GM19328 (cell line): ENCODE measurements around the gene MCF2L2.
"Not testable (repeated sequence)": the region's sequence is repeated elsewhere in the genome, so short reads cannot be mapped to it uniquely, and the experiment has no call there.

Experiments used
- ATAC-seq: cut with Tn5 transposase; IDR thresholded peaks from one replicate; pipeline ENCODE4 v1.9.1; 2021; ENCODE audit warnings: mild to moderate bottlenecking, moderate library complexity; ENCODE audit not compliant: unreplicated experiment

Gene MCF2L2

GRCh38 chr3:183372911-183373310 lies 55.5 kb downstream of the MCF2L2 start:
- no peak for ATAC-seq

- not testable (repeated sequence) for ATAC-seq
Observed at GRCh38 chr3:183371600-183371968, 56.8 kb downstream of the MCF2L2 start.

- ATAC-seq, result no peak
Observed at GRCh38 chr3:183370391-183370790, 58.0 kb downstream of the MCF2L2 start.

- no peak for ATAC-seq
Observed at GRCh38 chr3:183369627-183370026, 58.8 kb downstream of the MCF2L2 start.

- ATAC-seq, result no peak
Observed at GRCh38 chr3:183369117-183369516, 59.3 kb downstream of the MCF2L2 start.

- no peak for ATAC-seq
Observed at GRCh38 chr3:183360971-183361624, 67.3 kb downstream of the MCF2L2 start.

- ATAC-seq, result no peak
Observed at GRCh38 chr3:183359036-183359435, 69.4 kb downstream of the MCF2L2 start.

- ATAC-seq, result no peak
Observed at GRCh38 chr3:183357564-183358079, 70.8 kb downstream of the MCF2L2 start.

- ATAC-seq, result no peak
Observed at GRCh38 chr3:183356920-183357319, 71.5 kb downstream of the MCF2L2 start.

- no peak for ATAC-seq
Observed at GRCh38 chr3:183354874-183355273, 73.5 kb downstream of the MCF2L2 start.

- no peak for ATAC-seq
Observed at GRCh38 chr3:183354325-183354831, 74.0 kb downstream of the MCF2L2 start.

GRCh38 chr3:183353421-183353820 lies 75.0 kb downstream of the MCF2L2 start:
- ATAC-seq, result no peak

- no peak for ATAC-seq
Observed at GRCh38 chr3:183350164-183350563, 78.3 kb downstream of the MCF2L2 start.

- ATAC-seq, result no peak
Observed at GRCh38 chr3:183349421-183350157, 78.8 kb downstream of the MCF2L2 start.

- ATAC-seq, result no peak
Observed at GRCh38 chr3:183342824-183343223, 85.6 kb downstream of the MCF2L2 start.

GRCh38 chr3:183341545-183342288 lies 86.7 kb downstream of the MCF2L2 start:
- ATAC-seq, result no peak

- ATAC-seq, result no peak
Observed at GRCh38 chr3:183340222-183340621, 88.2 kb downstream of the MCF2L2 start.

GRCh38 chr3:183339461-183340086 lies 88.8 kb downstream of the MCF2L2 start:
- no peak for ATAC-seq

- no peak for ATAC-seq
Observed at GRCh38 chr3:183338520-183338919, 89.9 kb downstream of the MCF2L2 start.

- no peak for ATAC-seq
Observed at GRCh38 chr3:183332487-183332886, 95.9 kb downstream of the MCF2L2 start.

GRCh38 chr3:183331498-183331897 lies 96.9 kb downstream of the MCF2L2 start:
- ATAC-seq, result no peak
